ENCODE results near the gene TSEN2. TPM values are rescaled to one million over a fixed set of nuclear protein-coding genes. Genes with fewer than 3 reads are reported as not detected.

TSEN2 gene
- total and polyA plus RNA-seq, 10 of the 15 experiments (the other 5 are each of a cell fraction or from before 2014, with no cell fraction given): 17.7 to 32.3 (median 24.3) TPM

DNA sequence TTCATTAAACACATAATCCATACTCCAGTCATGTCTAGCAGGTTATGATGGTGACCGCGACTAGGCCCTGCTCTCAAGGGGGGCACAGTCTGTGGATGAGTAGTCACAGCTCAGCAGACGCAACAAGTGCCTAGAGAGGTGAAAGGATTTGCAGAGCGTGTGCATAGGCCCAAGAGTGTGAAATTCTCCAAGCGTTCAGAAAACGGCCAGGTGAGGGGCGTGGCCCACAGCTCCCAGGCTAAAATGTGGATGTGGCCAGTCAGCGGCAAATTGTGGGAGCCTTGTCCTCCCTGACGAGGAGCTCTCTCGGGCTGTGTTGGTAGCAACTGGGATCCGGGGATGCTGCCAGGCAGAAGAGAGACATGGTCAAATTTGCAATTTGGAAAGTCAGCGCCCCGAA, 46.4 kb upstream of the TSEN2 start (continued):
- TF ChIP-seq, protein P1, sequence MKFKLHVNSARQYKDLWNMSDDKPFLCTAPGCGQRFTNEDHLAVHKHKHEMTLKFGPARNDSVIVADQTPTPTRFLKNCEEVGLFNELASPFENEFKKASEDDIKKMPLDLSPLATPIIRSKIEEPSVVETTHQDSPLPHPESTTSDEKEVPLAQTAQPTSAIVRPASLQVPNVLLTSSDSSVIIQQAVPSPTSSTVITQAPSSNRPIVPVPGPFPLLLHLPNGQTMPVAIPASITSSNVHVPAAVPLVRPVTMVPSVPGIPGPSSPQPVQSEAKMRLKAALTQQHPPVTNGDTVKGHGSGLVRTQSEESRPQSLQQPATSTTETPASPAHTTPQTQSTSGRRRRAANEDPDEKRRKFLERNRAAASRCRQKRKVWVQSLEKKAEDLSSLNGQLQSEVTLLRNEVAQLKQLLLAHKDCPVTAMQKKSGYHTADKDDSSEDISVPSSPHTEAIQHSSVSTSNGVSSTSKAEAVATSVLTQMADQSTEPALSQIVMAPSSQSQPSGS (IDR thresholded peaks at IDR 0.05; ENCODE audit: low read length): no peak
- no peak for TF ChIP-seq EP300 (IDR thresholded peaks at IDR 0.05; ENCODE audit: borderline replicate concordance in 1 of 2, control insufficient read depth in 1 of 2, low read depth in 2 of 2, low read length in 2 of 2)
- TF ChIP-seq, protein P2, sequence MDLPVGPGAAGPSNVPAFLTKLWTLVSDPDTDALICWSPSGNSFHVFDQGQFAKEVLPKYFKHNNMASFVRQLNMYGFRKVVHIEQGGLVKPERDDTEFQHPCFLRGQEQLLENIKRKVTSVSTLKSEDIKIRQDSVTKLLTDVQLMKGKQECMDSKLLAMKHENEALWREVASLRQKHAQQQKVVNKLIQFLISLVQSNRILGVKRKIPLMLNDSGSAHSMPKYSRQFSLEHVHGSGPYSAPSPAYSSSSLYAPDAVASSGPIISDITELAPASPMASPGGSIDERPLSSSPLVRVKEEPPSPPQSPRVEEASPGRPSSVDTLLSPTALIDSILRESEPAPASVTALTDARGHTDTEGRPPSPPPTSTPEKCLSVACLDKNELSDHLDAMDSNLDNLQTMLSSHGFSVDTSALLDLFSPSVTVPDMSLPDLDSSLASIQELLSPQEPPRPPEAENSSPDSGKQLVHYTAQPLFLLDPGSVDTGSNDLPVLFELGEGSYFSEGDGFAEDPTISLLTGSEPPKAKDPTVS (IDR thresholded peaks at IDR 0.05; ENCODE audit: low read depth, low read length): no peak

DNA sequence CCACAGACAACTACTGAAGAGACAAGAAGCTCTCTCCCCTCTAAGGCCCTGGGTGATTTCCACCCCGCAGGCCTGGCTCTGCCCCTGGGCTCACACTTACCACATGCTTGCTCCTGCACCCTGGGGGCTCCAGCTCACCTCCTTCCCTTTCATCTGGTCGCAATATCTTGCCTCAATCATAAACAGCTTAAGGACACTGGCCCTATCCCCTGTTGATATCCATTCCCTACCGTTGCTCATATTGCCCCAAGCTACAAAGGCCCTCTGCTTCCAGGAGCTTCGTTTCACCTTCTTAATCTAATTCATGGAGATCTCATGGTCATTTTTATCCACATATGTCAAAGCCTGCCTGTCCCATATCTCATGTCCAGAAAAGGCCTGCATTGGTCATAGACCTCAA, 46.0 kb upstream of the TSEN2 start:
- 24% methylated on average over 4 of the region's 4 CpGs for WGBS (ENCODE audit: insufficient coverage, insufficient replicate concordance, low lambda C conversion rate, missing lambda C conversion rate)
- TF ChIP-seq ZNF24 (IDR thresholded peaks at IDR 0.05) (no peak), CHD1 (IDR thresholded peaks at IDR 0.05; ENCODE audit: low read depth, low read length) (no peak)
- TF ChIP-seq, protein P3, sequence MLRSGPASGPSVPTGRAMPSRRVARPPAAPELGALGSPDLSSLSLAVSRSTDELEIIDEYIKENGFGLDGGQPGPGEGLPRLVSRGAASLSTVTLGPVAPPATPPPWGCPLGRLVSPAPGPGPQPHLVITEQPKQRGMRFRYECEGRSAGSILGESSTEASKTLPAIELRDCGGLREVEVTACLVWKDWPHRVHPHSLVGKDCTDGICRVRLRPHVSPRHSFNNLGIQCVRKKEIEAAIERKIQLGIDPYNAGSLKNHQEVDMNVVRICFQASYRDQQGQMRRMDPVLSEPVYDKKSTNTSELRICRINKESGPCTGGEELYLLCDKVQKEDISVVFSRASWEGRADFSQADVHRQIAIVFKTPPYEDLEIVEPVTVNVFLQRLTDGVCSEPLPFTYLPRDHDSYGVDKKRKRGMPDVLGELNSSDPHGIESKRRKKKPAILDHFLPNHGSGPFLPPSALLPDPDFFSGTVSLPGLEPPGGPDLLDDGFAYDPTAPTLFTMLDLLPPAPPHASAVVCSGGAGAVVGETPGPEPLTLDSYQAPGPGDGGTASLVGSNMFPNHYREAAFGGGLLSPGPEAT (IDR thresholded peaks at IDR 0.05; ENCODE audit: low read depth): no peak
- TF ChIP-seq, protein P4, sequence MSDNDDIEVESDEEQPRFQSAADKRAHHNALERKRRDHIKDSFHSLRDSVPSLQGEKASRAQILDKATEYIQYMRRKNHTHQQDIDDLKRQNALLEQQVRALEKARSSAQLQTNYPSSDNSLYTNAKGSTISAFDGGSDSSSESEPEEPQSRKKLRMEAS (IDR thresholded peaks at IDR 0.05; ENCODE audit: low read depth, low read length): no peak
- TF ChIP-seq, protein P5, sequence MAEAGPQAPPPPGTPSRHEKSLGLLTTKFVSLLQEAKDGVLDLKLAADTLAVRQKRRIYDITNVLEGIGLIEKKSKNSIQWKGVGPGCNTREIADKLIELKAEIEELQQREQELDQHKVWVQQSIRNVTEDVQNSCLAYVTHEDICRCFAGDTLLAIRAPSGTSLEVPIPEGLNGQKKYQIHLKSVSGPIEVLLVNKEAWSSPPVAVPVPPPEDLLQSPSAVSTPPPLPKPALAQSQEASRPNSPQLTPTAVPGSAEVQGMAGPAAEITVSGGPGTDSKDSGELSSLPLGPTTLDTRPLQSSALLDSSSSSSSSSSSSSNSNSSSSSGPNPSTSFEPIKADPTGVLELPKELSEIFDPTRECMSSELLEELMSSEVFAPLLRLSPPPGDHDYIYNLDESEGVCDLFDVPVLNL (IDR thresholded peaks at IDR 0.05; ENCODE audit: low read depth, low read length): no peak
- Histone ChIP-seq H3K27me3 (replicated peaks in 1 of 2; ENCODE audit: control insufficient read depth in 2 of 2, insufficient read depth in 2 of 2, low read length in 1 of 2) (peaks cover 0 to 4% of the 10 kb centered on the region in 2 experiments; a peak in 3 of 4 replicates), H3K4me2 (ENCODE audit: control insufficient read depth, insufficient read depth) (no peak overlapping the region), H3K36me3 (ENCODE audit: control insufficient read depth in 2 of 2, insufficient read depth in 2 of 2, low read length in 1 of 2) (no peaks in the 10 kb centered on the region), H3K9ac (ENCODE audit: control insufficient read depth, insufficient read depth, low read length) (no peak overlapping the region), H3K27ac (ENCODE audit: control insufficient read depth, insufficient read depth) (no peak overlapping the region), H3K79me2 (ENCODE audit: control insufficient read depth, insufficient read depth, low read length) (no peaks in the 10 kb centered on the region), H2AFZ (ENCODE audit: control insufficient read depth, low read depth, low read length) (no peak overlapping the region), H3K4me3 (no peak overlapping the region), H4K20me1 (ENCODE audit: control insufficient read depth, insufficient read depth) (no peaks in the 10 kb centered on the region), H3K4me1 (ENCODE audit: control insufficient read depth, insufficient read depth, low read length) (no peaks in the 10 kb centered on the region), H3K9me3 (replicated peaks; ENCODE audit: control insufficient read depth, insufficient read depth, low read length) (no peaks in the 10 kb centered on the region)
- POLR2A ChIA-PET: no interaction called here
- in situ Hi-C loops (cut with MboI) (no loop called here), intact Hi-C loops (cut with micrococcal nuclease; ENCODE audit: unreplicated experiment) (no loop called here)
- ATAC-seq (no peak), DNase-seq (ENCODE audit: low read depth, low spot score) (no peak), FAIRE-seq (no peak)
- SMC1A ChIA-PET (ENCODE audit: uncharacterized antibody, unreplicated experiment): no interaction called here
- RAD21 ChIA-PET (ENCODE audit: unreplicated experiment): interaction anchor here (0.6 kb wide), 1 partner anchor 580 kb away, joined by 3 read pairs; no protein-coding TSS in a partner anchor
- no TSS peak for BruUV-seq (replicated peaks)
- CTCF ChIA-PET: interaction anchor here (1.2 kb wide), 1 partner anchor 11 kb away, joined by 3 read pairs; no protein-coding TSS in a partner anchor
